ENCODE measurements around the gene MTIF2.
"Not testable (repeated sequence)": the region's sequence is repeated elsewhere in the genome, so short reads cannot be mapped to it uniquely, and the experiment has no call there.

Gene MTIF2

DNA sequence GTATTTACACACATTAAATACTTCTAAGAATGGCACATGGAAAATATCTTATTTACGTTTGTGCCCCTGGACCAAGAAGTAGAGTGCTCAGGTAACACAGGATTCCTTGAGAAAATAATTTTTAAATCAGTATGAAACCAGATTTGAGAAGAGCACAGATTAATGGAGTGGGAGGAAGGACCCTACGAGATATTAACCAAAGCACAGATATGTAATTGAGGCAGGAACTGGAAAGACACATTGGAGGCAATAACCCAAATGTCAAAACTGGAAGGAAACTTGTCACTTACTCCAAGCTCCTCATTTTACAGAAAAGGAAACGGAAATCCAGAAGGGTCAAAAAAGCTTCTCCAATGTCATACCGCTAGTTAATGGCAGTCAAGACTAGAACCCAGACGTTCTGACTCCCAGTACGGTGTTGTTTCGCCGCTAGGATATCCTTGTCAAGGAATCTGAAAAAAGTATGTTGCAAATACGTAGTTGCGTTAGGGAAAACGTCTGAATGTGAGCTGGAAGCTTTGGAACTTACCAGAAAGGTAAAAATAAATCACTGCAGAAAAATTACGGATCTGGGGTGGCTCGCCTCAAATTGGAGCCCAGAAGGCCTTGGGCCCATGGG lies 634 bp downstream of the MTIF2 start:
- no peak for DNase-seq (ENCODE audit: low spot score)
- no peak overlapping the region for H3K14ac ChIP-seq (ENCODE audit: low read length)
- H2AK5ac ChIP-seq (ENCODE audit: low read depth, low read length) = no peak overlapping the region
- H2BK15ac ChIP-seq (ENCODE audit: low read length) = no peak overlapping the region
- peaks cover 7 to 29% of the 10 kb centered on the region in 2 donors for H3K36me3 ChIP-seq (replicated peaks in 1 of 2; ENCODE audit: control insufficient read depth in 2 of 2, insufficient read depth in 2 of 2, low read length in 2 of 2)
- H2BK120ac ChIP-seq (ENCODE audit: low read depth, low read length) = no peak overlapping the region
- H3K27ac ChIP-seq (replicated peaks; ENCODE audit: low read length) = no peak overlapping the region
- peak overlapping the region; percentile 93 for H3K18ac ChIP-seq (ENCODE audit: low read length)
- H3K4ac ChIP-seq (ENCODE audit: low read length) = no peak overlapping the region
- H3K9ac ChIP-seq (ENCODE audit: low read depth, low read length, poor library complexity) = peak overlapping the region; percentile 90
- no peaks in the 10 kb centered on the region for H3K79me1 ChIP-seq (ENCODE audit: low read depth, low read length)
- H4K91ac ChIP-seq (ENCODE audit: low read depth, low read length, poor library complexity) = peak overlapping the region; percentile 53
- peak overlapping the region; percentile 83 for H4K8ac ChIP-seq (ENCODE audit: low read depth, low read length)
- H3K4me2 ChIP-seq (ENCODE audit: insufficient read depth, low read length, poor library complexity, severe bottlenecking) = peak overlapping the region; percentile 74
- peak overlapping the region; percentile 75 for H3K23ac ChIP-seq (ENCODE audit: low read depth, low read length, poor library complexity)
- H3K4me3 ChIP-seq (ENCODE audit: low read length in 2 of 2) = peak overlapping the region; percentile 77 to 93
- WGBS, 2 donors (ENCODE audit: extremely low coverage in 2 of 2, insufficient read length in 2 of 2, insufficient replicate concordance in 1 of 2) = no CpG with 5 or more reads among the region's 13 CpGs
- H2AFZ ChIP-seq (ENCODE audit: low read length) = peak overlapping the region; percentile 87
- H2BK5ac ChIP-seq (ENCODE audit: low read length) = peak overlapping the region; percentile 20
- H3K9me3 ChIP-seq (replicated peaks in 1 of 2; ENCODE audit: control insufficient read depth in 2 of 2, insufficient read depth in 1 of 2, low read depth in 1 of 2, low read length in 2 of 2) = no peaks in the 10 kb centered on the region
- no peaks in the 10 kb centered on the region for H3K4me1 ChIP-seq (ENCODE audit: control insufficient read depth in 2 of 2, insufficient read depth in 1 of 2, low read depth in 1 of 2, low read length in 2 of 2)
- no peaks in the 10 kb centered on the region for H3K27me3 ChIP-seq (ENCODE audit: control insufficient read depth in 3 of 3, insufficient read depth in 3 of 3, low read depth in 1 of 3, low read length in 3 of 3)
- no peak overlapping the region for H2BK12ac ChIP-seq (ENCODE audit: low read length)

- not testable (repeated sequence) for H3K4ac ChIP-seq (ENCODE audit: low read length); H3K4me3 ChIP-seq (ENCODE audit: low read length in 2 of 2); H3K27me3 ChIP-seq (ENCODE audit: control insufficient read depth in 3 of 3, insufficient read depth in 3 of 3, low read depth in 1 of 3, low read length in 3 of 3); H3K23ac ChIP-seq (ENCODE audit: low read depth, low read length, poor library complexity); H2BK5ac ChIP-seq (ENCODE audit: low read length); H3K79me1 ChIP-seq (ENCODE audit: low read depth, low read length); H3K4me2 ChIP-seq (ENCODE audit: insufficient read depth, low read length, poor library complexity, severe bottlenecking); H3K9ac ChIP-seq (ENCODE audit: low read depth, low read length, poor library complexity); H3K18ac ChIP-seq (ENCODE audit: low read length); H2BK15ac ChIP-seq (ENCODE audit: low read length); H3K27ac ChIP-seq (replicated peaks; ENCODE audit: low read length); H2AFZ ChIP-seq (ENCODE audit: low read length); H4K8ac ChIP-seq (ENCODE audit: low read depth, low read length); H4K91ac ChIP-seq (ENCODE audit: low read depth, low read length, poor library complexity); H3K9me3 ChIP-seq (replicated peaks in 1 of 2; ENCODE audit: control insufficient read depth in 2 of 2, insufficient read depth in 1 of 2, low read depth in 1 of 2, low read length in 2 of 2); H2AK5ac ChIP-seq (ENCODE audit: low read depth, low read length); DNase-seq (ENCODE audit: low spot score); H3K4me1 ChIP-seq (ENCODE audit: control insufficient read depth in 2 of 2, insufficient read depth in 1 of 2, low read depth in 1 of 2, low read length in 2 of 2); H2BK12ac ChIP-seq (ENCODE audit: low read length); H2BK120ac ChIP-seq (ENCODE audit: low read depth, low read length); H3K14ac ChIP-seq (ENCODE audit: low read length)
- WGBS, 2 donors (ENCODE audit: extremely low coverage in 2 of 2, insufficient read length in 2 of 2, insufficient replicate concordance in 1 of 2) = no CpG with 5 or more reads among the region's 3 CpGs
- H3K36me3 ChIP-seq (replicated peaks in 1 of 2; ENCODE audit: control insufficient read depth in 2 of 2, insufficient read depth in 2 of 2, low read length in 2 of 2) = peaks cover 9 to 79% of the 10 kb centered on the region in 2 donors
Measured at GRCh38 chr2:55259586-55259985, 9.4 kb downstream of the MTIF2 start.

GRCh38 chr2:55252832-55253231 lies 16.2 kb downstream of the MTIF2 start:
- DNase-seq (ENCODE audit: low spot score) = no peak
- Histone ChIP-seq H3K9me3 (replicated peaks in 1 of 2; ENCODE audit: control insufficient read depth in 2 of 2, insufficient read depth in 1 of 2, low read depth in 1 of 2, low read length in 2 of 2) (no peaks in the 10 kb centered on the region), H3K27ac (replicated peaks; ENCODE audit: low read length) (no peak overlapping the region), H2BK120ac (ENCODE audit: low read depth, low read length) (no peak overlapping the region), H2BK15ac (ENCODE audit: low read length) (no peak overlapping the region), H3K36me3 (replicated peaks in 1 of 2; ENCODE audit: control insufficient read depth in 2 of 2, insufficient read depth in 2 of 2, low read length in 2 of 2) (peaks cover 7 to 75% of the 10 kb centered on the region in 2 donors), H2BK12ac (ENCODE audit: low read length) (no peak overlapping the region), H3K79me1 (ENCODE audit: low read depth, low read length) (peaks cover 2% of the 10 kb centered on the region), H3K9ac (ENCODE audit: low read depth, low read length, poor library complexity) (no peak overlapping the region), H4K8ac (ENCODE audit: low read depth, low read length) (no peak overlapping the region), H3K4me3 (ENCODE audit: low read length in 2 of 2) (no peak overlapping the region), H3K27me3 (ENCODE audit: control insufficient read depth in 3 of 3, insufficient read depth in 3 of 3, low read depth in 1 of 3, low read length in 3 of 3) (no peaks in the 10 kb centered on the region), H3K18ac (ENCODE audit: low read length) (no peak overlapping the region), H3K23ac (ENCODE audit: low read depth, low read length, poor library complexity) (no peak overlapping the region), H2BK5ac (ENCODE audit: low read length) (no peak overlapping the region), H3K4me2 (ENCODE audit: insufficient read depth, low read length, poor library complexity, severe bottlenecking) (no peak overlapping the region), H2AK5ac (ENCODE audit: low read depth, low read length) (no peak overlapping the region), H2AFZ (ENCODE audit: low read length) (no peak overlapping the region), H3K14ac (ENCODE audit: low read length) (no peak overlapping the region), H3K4ac (ENCODE audit: low read length) (no peak overlapping the region), H4K91ac (ENCODE audit: low read depth, low read length, poor library complexity) (no peak overlapping the region), H3K4me1 (ENCODE audit: control insufficient read depth in 2 of 2, insufficient read depth in 1 of 2, low read depth in 1 of 2, low read length in 2 of 2) (no peaks in the 10 kb centered on the region)
- WGBS, 2 donors (ENCODE audit: extremely low coverage in 2 of 2, insufficient read length in 2 of 2, insufficient replicate concordance in 1 of 2) = no CpG with 5 or more reads among the region's 3 CpGs

GRCh38 chr2:55247025-55247424 lies 22.0 kb downstream of the MTIF2 start:
- no peak overlapping the region for H3K18ac ChIP-seq (ENCODE audit: low read length)
- no peak overlapping the region for H3K4me2 ChIP-seq (ENCODE audit: insufficient read depth, low read length, poor library complexity, severe bottlenecking)
- no peaks in the 10 kb centered on the region for H3K9me3 ChIP-seq (replicated peaks in 1 of 2; ENCODE audit: control insufficient read depth in 2 of 2, insufficient read depth in 1 of 2, low read depth in 1 of 2, low read length in 2 of 2)
- no peak overlapping the region for H4K8ac ChIP-seq (ENCODE audit: low read depth, low read length)
- H3K27me3 ChIP-seq (ENCODE audit: control insufficient read depth in 3 of 3, insufficient read depth in 3 of 3, low read depth in 1 of 3, low read length in 3 of 3) = no peaks in the 10 kb centered on the region
- no peak overlapping the region for H4K91ac ChIP-seq (ENCODE audit: low read depth, low read length, poor library complexity)
- H2BK5ac ChIP-seq (ENCODE audit: low read length) = no peak overlapping the region
- no peak overlapping the region for H3K27ac ChIP-seq (replicated peaks; ENCODE audit: low read length)
- H2BK15ac ChIP-seq (ENCODE audit: low read length) = no peak overlapping the region
- H3K9ac ChIP-seq (ENCODE audit: low read depth, low read length, poor library complexity) = no peak overlapping the region
- H3K4ac ChIP-seq (ENCODE audit: low read length) = no peak overlapping the region
- no CpG with 5 or more reads among the region's 5 CpGs for WGBS, 2 donors (ENCODE audit: extremely low coverage in 2 of 2, insufficient read length in 2 of 2, insufficient replicate concordance in 1 of 2)
- no peaks in the 10 kb centered on the region for H3K79me1 ChIP-seq (ENCODE audit: low read depth, low read length)
- DNase-seq (ENCODE audit: low spot score) = no peak
- no peaks in the 10 kb centered on the region for H3K4me1 ChIP-seq (ENCODE audit: control insufficient read depth in 2 of 2, insufficient read depth in 1 of 2, low read depth in 1 of 2, low read length in 2 of 2)
- H3K36me3 ChIP-seq (replicated peaks in 1 of 2; ENCODE audit: control insufficient read depth in 2 of 2, insufficient read depth in 2 of 2, low read length in 2 of 2) = peaks cover 4 to 86% of the 10 kb centered on the region in 2 donors
- H2BK120ac ChIP-seq (ENCODE audit: low read depth, low read length) = no peak overlapping the region
- no peak overlapping the region for H2AK5ac ChIP-seq (ENCODE audit: low read depth, low read length)
- H3K4me3 ChIP-seq (ENCODE audit: low read length in 2 of 2) = no peak overlapping the region
- no peak overlapping the region for H3K23ac ChIP-seq (ENCODE audit: low read depth, low read length, poor library complexity)
- H3K14ac ChIP-seq (ENCODE audit: low read length) = no peak overlapping the region
- no peak overlapping the region for H2BK12ac ChIP-seq (ENCODE audit: low read length)
- no peak overlapping the region for H2AFZ ChIP-seq (ENCODE audit: low read length)

Measured in neuronal stem cell (in vitro differentiated cells).